HAP-1 (cell line): ENCODE results near the gene NOXO1.
A peak's percentile ranks its signal among the peaks of the same experiment; 100 is the strongest.
"Not testable (repeated sequence)": the region's sequence is repeated elsewhere in the genome, so short reads cannot be mapped to it uniquely, and the experiment has no call there.

ENCODE experiments used
- DNase-seq, 2 experiments: peaks; one replicate each; pipeline ENCODE4 v3.0.0-alpha.2; 2016 to 2020; ENCODE audit warnings: low spot score in 2 of 2
- H3K27me3 ChIP-seq: fragments of 250-450 bp; sonication (Bioruptor Pico); 2 replicates; pipeline ENCODE4 v1.5.1; 2020; ENCODE audit warnings: low read depth, mild to moderate bottlenecking, moderate library complexity
- H3K36me3 ChIP-seq: fragments of 250-450 bp; sonication (Bioruptor Pico); replicated peaks from 2 replicates; pipeline ENCODE4 v1.5.1; 2020; ENCODE audit warnings: mild to moderate bottlenecking
- H3K4me1 ChIP-seq: fragments of 250-450 bp; sonication (Bioruptor Pico); 2 replicates; pipeline ENCODE4 v1.5.1; 2020; ENCODE audit warnings: mild to moderate bottlenecking
- H3K4me3 ChIP-seq: fragments of 250-450 bp; sonication (Bioruptor Pico); 2 replicates; pipeline ENCODE4 v1.5.1; 2020; ENCODE audit warnings: mild to moderate bottlenecking, moderate library complexity
- H3K9me3 ChIP-seq: fragments of 250-450 bp; sonication (Bioruptor Pico); 2 replicates; pipeline ENCODE4 v1.5.1; 2020; ENCODE audit warnings: mild to moderate bottlenecking, moderate library complexity
- in situ Hi-C: fragments of 300-500 bp; cut with MboI; formaldehyde crosslinking; loops from 3 replicates; pipeline ENCODE4 v1.14.3; 2020; ENCODE audit warnings: low sequenced_read_pairs, inconsistent platforms, mixed read lengths

NOXO1 gene

GRCh38 chr16:1950047-1950446, 31.2 kb downstream of the NOXO1 start:
- Histone ChIP-seq H3K4me3 (no peak overlapping the region), H3K9me3 (no peaks in the 10 kb centered on the region), H3K36me3 (no peaks in the 10 kb centered on the region), H3K4me1 (peaks cover 3% of the 10 kb centered on the region; the same call in 1 of the 2 replicates), H3K27me3 (no peaks in the 10 kb centered on the region)
- DNase-seq, result no peak
- in situ Hi-C loops, result no loop called here

GRCh38 chr16:1949507-1949906, 31.8 kb downstream of the NOXO1 start:
- no peak for DNase-seq
- Histone ChIP-seq H3K4me1 (peaks cover 3% of the 10 kb centered on the region; the same call in 1 of the 2 replicates), H3K9me3 (no peaks in the 10 kb centered on the region), H3K4me3 (no peak overlapping the region), H3K36me3 (no peaks in the 10 kb centered on the region), H3K27me3 (no peaks in the 10 kb centered on the region)
- in situ Hi-C loops, result no loop called here

- Histone ChIP-seq H3K9me3 (no peaks in the 10 kb centered on the region), H3K4me3 (no peak overlapping the region), H3K36me3 (no peaks in the 10 kb centered on the region), H3K27me3 (no peaks in the 10 kb centered on the region), H3K4me1 (peaks cover 8% of the 10 kb centered on the region)
- no peak for DNase-seq
- in situ Hi-C loops, result no loop called here
Measured at GRCh38 chr16:1947369-1947670, 33.9 kb downstream of the NOXO1 start.

- Histone ChIP-seq H3K27me3 (no peaks in the 10 kb centered on the region), H3K4me3 (no peak overlapping the region), H3K9me3 (no peaks in the 10 kb centered on the region), H3K36me3 (no peaks in the 10 kb centered on the region), H3K4me1 (peaks cover 8% of the 10 kb centered on the region)
- in situ Hi-C loops, result no loop called here
- DNase-seq, result no peak
Measured at GRCh38 chr16:1946495-1947368, 34.5 kb downstream of the NOXO1 start.

- no peak for DNase-seq
- Histone ChIP-seq H3K36me3 (peaks cover under 1% of the 10 kb centered on the region; the same call in 1 of the 2 replicates), H3K4me1 (peaks cover 8% of the 10 kb centered on the region), H3K27me3 (no peaks in the 10 kb centered on the region), H3K9me3 (no peaks in the 10 kb centered on the region), H3K4me3 (no peak overlapping the region)
- in situ Hi-C loops, result no loop called here
Measured at GRCh38 chr16:1945559-1946391, 35.5 kb downstream of the NOXO1 start.

- H3K4me1 ChIP-seq, result peaks cover 8% of the 10 kb centered on the region
- in situ Hi-C loops, result no loop called here
- H3K27me3 ChIP-seq, result no peaks in the 10 kb centered on the region
- DNase-seq, result no peak
- no peak overlapping the region for H3K4me3 ChIP-seq
- H3K9me3 ChIP-seq, result no peaks in the 10 kb centered on the region
- H3K36me3 ChIP-seq, result peaks cover 7% of the 10 kb centered on the region; the same call in 1 of the 2 replicates
Measured at GRCh38 chr16:1944612-1945199, 36.6 kb downstream of the NOXO1 start.

- DNase-seq, result peak; percentile 98 to 100
- no peaks in the 10 kb centered on the region for H3K9me3 ChIP-seq
Measured at GRCh38 chr16:1942810-1943726, 38.2 kb downstream of the NOXO1 start, which contains the start of gene MSRB1. Gene MSRB1, minus strand, starts transcription at chr16:1943199. Its CDS starts 43 bp downstream, at chr16:1943156.

GRCh38 chr16:1942047-1942809, 39.0 kb downstream of the NOXO1 start:
- peaks cover 19% of the 10 kb centered on the region for H3K36me3 ChIP-seq
- DNase-seq, result no peak
- H3K9me3 ChIP-seq, result no peaks in the 10 kb centered on the region
- peaks cover 8% of the 10 kb centered on the region for H3K4me1 ChIP-seq
- in situ Hi-C loops, result no loop called here
- peak overlapping the region; percentile 92 for H3K4me3 ChIP-seq
- no peaks in the 10 kb centered on the region for H3K27me3 ChIP-seq

More at GRCh38 chr16:1942810-1943726, 38.2 kb downstream of the NOXO1 start, which contains the start of gene MSRB1:
- Histone ChIP-seq H3K4me1 (peaks cover 8% of the 10 kb centered on the region), H3K36me3 (peaks cover 19% of the 10 kb centered on the region), H3K4me3 (peak within 1 kb of the TSS; percentile 92), H3K27me3 (no peaks in the 10 kb centered on the region)
- in situ Hi-C loops, result no loop called here

GRCh38 chr16:1941162-1942046, 39.9 kb downstream of the NOXO1 start:
- Histone ChIP-seq H3K27me3 (no peaks in the 10 kb centered on the region), H3K9me3 (no peaks in the 10 kb centered on the region), H3K4me3 (no peak overlapping the region; the same call in 1 of the 2 replicates), H3K36me3 (peaks cover 19% of the 10 kb centered on the region), H3K4me1 (peaks cover 8% of the 10 kb centered on the region)
- in situ Hi-C loops, result no loop called here
- DNase-seq, result no peak

- in situ Hi-C loops, result no loop called here
- H3K9me3 ChIP-seq, result no peaks in the 10 kb centered on the region
- no peak overlapping the region for H3K4me3 ChIP-seq
- no peaks in the 10 kb centered on the region for H3K27me3 ChIP-seq
- peaks cover 19% of the 10 kb centered on the region for H3K36me3 ChIP-seq
- DNase-seq, result no peak
- peaks cover 8% of the 10 kb centered on the region for H3K4me1 ChIP-seq
Measured at GRCh38 chr16:1940273-1941161, 40.8 kb downstream of the NOXO1 start.

GRCh38 chr16:1939833-1940232, 41.4 kb downstream of the NOXO1 start:
- peaks cover 19% of the 10 kb centered on the region for H3K36me3 ChIP-seq
- H3K4me3 ChIP-seq, H3K27me3 ChIP-seq, H3K4me1 ChIP-seq, in situ Hi-C loops, DNase-seq, H3K9me3 ChIP-seq: not testable (repeated sequence)
